NCI-H446 treated with DMSO at 0.1 percent for 48 hours (cell line): Measurements from ENCODE around the gene PARD3B.

ENCODE experiments used
- DNase-seq: peaks from one replicate; lab custom pipeline; 2025; lab: John Stamatoyannopoulos, UW

The PARD3B gene

DNA sequence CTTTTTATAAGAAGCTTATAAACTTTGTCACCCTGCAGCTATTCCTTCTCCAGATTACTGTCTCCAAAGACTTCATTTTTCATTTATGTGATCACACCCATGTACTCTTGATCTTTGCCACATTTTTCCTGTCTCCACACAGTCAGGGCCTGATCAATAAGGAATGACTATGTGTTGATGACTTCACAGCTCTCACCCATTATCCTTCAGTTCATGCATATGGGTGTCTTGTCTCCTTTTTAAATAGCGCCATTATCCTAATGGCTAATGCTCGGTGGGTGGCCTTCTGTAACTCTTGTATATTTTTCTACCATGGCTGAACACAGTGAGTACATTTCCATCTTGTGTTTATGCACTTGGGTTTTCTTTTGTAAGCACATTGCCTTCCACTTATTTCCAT, 801.4 kb downstream of the PARD3B start:
- DNase-seq = no peak

DNA sequence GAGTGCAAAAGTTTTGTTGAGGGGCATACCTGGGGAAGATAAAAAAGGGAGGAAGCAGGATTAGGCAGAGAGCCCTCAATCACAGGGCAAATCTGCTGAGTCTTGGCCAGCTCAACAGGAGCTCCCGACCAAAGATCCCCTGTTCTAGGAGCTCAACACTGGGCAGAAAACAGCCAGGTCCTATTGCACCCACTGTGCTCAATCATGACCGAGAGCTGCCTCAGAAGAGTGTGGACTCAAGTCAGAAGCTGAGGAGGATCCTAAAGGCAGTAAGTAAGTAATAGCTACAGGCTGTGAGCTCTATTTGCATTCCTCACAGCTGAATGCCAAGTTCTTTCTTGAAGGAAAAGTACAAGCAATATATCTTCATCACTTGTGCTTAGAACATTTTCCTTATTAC, 802.6 kb downstream of the PARD3B start:
- no peak for DNase-seq

DNA sequence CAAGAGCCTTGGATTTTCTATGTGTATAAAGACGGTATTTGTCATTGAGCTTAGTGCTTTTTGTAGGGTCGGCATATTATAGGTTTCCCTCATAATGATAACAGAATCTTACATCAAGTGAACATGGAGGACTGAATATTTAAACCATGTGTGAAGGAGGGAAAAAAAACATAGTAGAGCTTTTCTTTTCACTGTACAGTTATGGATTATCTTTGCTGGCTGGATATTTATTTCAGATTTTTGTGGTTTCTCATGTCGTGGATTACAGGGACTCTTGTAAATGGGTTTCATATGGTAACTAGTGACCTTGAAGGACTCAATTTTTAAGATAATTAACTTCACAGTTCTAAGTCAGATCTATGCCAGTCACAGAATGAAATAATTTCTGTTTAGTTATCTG, 806.8 kb downstream of the PARD3B start:
- no peak for DNase-seq

DNA sequence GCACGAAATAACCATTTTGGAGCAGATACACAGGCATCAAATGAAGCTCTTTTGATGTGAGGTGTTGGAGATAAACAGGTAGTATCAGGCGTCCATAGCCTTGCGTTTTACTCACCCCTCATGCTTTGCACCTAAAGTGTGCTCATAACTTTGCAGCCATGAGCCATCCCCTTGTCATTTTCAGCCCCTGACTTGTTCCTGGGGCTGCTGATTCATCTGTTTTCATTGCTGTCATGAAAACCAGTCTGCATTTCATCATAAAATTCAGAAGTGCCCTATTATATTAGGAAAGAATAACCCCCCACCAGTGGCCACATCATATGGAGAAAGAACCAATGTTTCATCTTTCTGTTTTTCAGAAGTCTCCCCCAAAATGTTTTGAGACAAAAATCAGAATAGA, 807.3 kb downstream of the PARD3B start:
- no peak for DNase-seq

DNA sequence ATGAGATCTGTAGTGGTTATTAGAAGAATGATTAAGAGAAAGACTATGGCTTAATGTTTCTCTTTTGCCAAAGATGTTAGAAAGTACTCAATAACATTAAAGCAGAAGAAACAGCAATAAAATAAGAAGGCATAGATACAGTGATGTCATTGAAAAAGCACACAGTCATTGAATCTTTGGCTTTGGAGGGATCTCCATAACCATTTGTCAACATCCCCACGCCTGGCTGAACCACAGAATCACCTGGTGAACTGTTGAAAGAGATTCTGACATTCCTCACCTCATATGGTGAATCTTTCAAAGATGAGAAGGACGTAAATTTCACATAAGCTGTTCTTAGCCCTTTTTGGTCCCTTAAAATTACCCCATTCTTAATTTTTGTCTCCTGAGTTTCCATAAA, 812.5 kb downstream of the PARD3B start:
- no peak for DNase-seq

DNA sequence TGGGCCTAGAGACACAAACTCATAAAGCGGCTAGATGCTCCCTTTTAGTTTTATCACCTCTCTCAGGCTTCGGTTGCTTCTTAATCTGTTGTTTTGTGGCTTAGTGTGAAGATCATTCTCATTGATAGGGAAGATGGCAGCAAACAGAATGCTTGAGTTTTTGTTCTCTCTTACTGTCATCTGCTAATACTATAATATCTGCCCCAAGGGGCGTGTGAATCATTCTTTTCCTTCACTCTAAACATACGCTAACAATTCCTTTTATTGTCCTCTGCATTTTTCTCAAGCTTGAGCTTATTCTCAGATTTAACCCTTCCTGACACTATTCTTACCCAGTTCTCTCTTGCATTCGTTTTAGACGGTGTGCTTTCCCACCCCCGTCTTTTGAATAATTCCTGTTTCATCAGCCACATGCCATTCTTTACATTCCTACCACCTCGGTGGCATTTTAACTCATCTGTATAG, 813.1 kb downstream of the PARD3B start:
- no peak for DNase-seq

DNA sequence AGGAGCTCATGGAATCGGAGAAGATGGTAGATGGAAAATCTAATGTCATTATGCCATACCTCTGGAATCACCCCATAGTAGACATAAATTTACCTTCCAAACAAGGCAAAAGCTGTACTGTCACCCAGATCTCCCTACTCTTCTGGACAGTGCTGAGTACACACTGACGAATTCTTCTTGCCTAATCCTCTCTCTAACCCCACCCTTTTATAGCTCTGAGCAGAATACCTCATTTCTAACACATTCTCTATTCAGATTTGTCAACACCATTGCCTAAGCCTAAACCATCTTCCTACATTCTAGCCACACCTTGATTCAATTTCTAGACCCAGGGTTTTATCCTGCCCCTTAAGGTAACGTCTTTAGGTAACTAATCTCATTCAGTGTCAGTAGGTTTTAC, 816.0 kb downstream of the PARD3B start:
- no peak for DNase-seq

DNA sequence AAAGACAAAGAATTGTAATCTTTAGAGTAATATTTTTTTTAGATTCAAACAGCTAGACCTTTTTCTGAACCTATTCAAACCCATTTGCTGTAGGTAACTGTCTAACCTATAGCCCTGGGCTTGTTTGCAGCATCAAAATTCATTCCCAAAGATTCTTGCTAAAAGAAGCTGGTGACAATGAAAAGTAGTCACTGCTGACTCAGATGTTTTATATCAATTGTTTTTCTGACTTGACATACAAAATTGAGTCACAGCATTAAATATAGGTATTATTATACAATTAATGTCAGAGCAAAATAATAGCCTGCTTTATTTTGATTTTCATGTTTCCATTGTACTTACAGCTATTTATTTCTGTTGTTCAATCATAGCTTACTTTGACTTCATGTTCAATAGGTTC, 816.7 kb downstream of the PARD3B start:
- DNase-seq = no peak

DNA sequence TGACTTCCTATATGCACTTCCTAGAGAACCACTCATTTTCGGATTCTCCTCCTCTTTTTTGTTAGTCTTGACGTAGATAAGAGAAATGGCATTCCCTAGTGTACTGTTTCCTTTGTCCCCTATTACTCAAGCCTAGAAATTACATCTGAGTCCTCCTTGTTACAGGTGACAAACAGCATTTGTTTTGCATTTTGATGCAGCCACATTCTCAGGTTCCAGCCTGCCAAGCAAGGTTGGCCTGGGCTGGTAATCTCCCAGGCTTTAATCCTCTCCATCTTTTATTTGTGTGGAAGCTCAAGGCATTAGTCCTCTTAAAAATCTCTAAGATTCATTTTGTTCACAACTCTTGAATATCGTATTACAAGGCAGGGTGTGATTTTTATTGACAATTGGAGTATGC, 819.0 kb downstream of the PARD3B start:
- DNase-seq = no peak

DNA sequence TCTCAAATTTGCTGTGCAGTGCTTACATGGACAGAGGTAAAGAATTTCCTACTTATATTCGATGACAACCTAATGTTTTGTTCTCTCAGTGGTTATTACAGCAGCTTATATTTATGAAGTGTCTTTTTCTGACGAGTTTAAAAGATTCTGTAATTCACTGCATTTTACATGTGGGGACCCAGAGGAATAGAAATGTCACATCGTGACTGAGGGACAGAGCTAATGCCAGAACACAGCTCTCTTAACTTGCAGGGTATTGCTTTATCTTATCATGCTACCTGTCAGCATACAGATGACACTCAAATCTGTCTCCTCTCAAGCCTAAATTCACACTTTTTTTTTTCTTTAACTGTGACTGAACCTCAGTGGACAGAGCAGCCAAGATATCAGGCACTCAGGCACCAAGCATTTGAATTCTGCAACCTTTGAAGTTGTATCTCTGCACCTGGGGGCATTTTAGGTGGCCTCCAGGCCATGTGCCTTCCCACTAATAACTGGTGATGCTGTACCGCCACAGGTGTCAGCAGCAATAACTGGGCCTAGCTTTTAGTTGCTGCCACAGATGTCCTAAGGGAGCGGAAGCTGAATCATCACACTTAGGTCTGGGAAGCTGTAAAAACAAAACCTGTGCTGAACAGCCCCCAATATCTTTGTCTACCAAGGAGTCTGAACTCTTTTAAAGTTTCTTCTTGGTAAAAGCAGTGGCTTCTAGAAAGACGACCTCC, 821.2 kb downstream of the PARD3B start:
- DNase-seq = no peak

DNA sequence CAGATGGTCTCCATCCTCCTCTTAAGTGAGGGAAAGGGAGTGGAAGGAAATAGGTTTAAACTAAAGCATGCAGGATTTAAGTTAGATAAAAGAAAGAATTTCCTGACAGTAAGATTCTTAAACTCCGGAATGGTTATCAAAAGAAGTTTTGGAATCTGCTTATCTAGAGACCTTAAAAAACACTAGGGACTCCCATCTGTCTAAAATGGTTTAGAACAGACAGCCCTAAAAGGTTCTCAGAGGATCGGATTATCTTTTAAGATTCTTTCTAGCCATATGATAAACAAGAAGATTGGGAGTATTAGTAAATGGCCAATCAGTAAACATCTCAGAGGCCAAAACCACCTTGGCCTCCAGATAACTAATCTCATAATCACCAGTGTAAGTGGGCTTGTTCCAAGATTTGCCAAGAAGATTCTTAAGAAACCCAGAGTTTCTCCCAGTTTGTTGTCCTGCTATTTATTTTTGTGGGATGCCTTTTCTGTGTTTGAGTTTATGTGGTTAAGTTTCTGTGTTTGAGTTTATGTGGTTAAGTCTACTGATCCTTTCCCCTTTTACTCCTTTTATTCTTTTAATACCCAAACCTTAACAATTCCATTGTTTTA, 822.2 kb downstream of the PARD3B start:
- no peak for DNase-seq

DNA sequence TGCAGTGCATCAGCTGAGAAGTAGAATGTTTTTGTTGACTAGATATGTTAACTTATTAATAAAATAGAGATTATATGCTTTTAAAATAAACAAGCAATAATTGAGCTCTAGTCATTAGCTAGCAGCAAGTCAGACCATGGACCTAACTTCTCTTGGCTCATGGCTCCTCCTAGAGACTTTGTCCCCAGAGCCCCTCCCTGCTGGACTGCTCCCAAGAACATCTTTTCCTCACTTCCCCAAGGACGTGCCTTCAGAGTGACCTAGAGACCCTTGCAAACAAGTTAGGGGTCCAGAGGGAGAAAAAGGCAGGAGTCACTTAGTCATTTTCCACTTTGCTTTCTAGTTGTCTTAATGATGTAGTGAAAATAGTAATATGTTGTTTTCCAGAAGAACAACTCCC, 824.5 kb downstream of the PARD3B start:
- DNase-seq = no peak

DNA sequence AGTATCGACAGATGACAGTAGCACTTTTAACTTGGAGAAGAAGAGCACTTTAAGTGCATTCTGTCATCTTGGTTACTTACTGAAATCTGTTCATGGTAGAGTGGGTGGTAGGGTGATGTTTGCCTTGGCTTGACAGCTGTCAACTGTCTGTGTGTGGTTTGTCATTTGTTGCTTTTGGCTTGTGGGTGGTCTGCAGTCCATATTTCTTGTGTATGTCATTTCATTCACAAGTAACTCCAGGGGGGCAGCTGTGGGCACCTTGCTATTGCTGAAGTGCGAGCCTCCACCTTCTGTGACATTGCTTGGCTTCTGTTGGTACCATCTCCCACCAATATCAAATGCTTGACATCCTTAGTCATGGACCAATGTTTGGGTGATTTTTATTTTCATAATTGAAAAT, 825.5 kb downstream of the PARD3B start:
- no peak for DNase-seq

DNA sequence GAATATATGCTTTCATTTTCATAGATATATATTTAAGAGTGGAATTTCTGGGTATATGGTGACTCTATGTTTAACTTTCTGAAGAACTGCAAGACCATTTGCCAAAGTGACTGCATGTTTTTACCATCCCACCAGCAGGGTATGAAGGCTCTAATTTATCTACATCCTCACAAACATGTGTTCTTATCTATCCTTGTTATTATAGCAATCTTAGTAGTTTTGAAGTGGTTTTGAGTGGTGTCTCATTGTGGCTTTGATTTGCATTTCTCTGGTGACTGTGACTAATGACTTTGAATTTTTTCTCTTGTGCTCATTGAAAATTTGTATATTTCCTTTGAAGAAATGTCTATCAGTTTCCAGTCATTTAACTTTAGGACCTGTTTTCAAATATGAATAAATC, 826.9 kb downstream of the PARD3B start:
- no peak for DNase-seq

DNA sequence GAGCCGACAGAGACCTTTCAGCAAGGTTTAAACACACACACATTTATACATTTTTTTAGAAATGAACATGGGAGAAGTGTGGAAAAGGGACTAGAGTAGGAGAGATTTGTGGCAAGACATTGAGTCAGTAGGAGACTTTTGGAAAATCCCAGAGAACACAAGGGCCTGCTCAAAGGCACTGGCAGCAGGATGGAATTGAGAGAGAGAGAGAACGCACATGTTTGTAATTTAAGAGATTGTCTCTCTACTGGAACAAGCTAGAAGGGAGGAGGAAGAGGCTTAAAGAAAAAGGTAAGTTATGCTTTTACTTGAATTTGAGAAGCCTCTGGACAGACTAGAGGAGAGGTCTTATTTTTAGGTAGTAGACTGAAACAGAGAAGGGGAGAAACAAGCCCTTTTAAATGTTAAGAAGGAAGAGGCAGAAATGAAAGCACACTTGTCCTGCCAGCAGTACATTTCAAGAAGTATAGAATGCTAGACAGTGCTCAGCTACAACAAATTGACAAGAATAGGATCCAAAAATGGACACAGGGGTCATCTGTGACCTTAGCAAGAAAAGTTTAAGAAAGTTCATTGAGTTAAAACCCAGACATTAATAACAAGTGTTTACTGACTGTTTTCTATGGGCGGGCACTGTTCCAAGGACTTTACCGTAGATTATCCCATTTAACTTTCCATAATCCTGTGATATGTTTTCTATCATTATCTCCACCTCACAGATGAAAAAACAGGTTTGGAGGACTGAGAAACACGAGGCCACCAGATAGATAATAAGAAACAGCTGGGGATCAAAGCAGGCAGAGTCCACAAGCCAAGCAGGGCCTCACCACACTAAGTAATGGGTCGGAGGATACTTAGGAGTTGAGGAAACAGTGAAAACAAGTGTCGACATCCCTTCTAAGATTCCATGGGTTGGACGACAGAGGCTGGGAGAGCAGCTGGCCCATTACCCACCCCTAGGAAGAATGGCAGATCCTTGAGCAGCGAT, 830.5 kb downstream of the PARD3B start:
- DNase-seq = no peak

DNA sequence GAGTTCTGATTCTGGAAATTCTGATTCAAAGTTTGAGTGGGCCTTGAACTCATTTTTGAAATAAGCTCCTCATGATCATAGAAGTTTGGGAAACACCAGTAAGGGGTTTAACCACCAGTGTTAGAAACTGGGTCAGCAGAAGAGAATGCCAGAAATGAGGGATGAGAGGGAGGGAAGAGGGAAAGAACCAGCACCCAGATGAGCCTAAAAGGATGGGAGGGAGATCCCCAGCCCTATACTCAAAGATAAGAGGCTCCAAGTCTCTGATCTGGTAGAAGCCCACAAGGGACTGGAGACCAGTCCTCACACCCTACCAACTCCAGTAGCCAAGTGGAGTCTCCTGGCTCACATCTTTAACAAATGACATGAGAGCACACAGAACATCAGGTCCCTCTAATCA, 832.0 kb downstream of the PARD3B start:
- no peak for DNase-seq

DNA sequence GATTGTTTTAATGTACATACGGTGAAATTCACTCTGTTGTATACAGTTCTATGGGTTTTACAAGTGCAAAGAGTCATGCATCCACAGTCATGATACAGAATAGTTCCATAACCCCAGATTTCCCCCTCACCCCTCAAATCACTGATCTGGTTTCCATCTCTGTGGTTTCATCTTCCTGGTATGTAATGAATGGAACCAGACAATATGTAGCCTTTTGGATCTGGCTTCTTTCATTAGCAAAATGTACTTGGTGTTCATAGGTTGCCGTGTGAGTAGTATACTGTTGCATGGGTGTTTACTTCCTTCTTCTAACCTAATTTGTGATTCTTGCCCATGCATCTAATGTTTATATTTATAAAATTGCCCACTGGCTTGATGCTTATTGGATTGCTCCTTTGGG, 838.3 kb downstream of the PARD3B start:
- DNase-seq = no peak

DNA sequence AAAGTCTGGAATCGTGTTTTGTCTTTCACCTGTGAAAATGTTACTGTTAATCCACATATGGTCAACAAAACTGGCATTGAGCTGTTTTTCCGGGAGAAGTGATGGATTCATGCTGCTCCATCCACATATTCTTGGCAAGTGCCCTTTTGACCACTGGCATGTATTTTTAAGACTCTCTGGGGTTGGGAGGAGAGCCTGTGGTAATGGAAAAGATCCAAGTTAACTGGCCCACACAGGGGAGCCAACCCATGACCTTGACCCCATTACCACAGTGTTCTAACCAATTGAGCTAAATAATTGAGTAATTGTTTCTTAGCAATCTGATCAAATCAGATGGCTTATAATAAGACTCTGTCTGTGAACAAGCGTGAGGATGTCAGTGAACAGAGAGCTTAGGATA, 840.8 kb downstream of the PARD3B start:
- DNase-seq = no peak

DNA sequence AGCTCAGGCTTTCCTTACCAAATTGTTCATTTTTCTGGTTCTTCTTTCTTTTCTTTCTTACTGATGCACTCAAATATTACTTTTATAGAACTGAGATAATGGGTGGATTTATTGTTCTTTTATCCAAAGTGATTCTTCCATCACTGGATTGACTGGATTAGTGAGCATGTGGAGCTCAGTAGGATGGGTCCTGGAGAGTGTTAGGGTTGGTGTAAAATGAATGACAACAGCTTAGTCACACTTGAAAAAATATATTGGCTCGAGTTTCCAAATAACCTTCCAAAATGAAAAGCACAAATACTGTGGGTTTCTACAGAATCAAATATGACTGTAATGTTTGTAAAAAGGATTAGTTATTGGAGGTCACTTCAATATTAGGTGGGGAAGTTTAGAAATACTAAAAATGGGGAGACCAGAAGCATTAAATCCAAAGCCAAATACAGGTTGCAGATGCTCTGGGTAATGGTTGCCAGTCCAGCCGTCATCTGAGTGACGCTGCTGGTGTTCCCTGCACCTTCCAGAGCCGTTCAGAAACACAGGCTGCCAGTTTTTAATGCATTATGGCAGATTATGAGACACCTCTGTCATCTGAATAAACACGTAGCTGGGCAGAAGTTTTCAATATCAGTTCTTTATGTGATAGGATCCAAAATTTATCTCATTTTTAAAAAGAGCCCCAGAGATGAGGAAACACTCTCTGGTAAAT, 842.2 kb downstream of the PARD3B start:
- DNase-seq = peak; percentile 57

DNA sequence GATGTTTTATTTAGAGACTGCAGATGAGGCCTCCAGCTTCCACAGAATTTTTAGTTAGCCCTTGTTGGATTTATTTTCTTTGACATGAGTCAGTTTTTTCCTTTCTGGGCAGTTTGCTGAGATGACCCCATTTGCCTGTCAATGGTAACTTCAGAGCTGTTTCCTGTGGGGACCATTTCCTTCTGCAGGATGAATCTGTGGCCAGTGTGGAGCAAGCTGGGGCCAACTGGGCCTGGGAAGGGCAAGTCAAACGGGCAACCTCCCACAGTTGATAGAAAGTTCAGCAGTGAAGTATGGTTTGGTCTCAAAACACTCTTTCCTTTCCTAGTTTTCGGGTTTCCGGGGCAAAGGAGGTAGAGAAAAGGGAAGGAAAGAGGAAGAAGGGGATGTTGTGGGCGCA, 845.6 kb downstream of the PARD3B start:
- no peak for DNase-seq

DNA sequence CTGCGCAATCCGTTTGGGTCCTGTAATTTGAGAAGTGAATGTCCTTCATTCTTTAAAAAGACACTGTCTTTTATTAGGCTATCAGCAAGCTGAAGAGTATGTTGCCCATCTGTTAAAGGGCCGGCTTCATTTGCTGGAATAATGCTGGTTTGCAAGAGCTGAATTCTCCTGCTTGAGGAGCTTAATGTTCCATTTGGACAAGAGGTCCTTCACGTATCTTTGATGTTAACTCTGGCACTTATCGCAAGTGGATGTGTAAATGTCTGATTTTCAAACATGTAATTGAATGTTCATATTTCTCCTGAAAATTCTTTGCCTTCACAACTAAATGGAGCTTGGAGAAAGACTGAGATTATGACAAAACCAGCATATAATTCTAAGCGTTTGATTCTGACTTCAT, 856.2 kb downstream of the PARD3B start:
- DNase-seq = no peak

DNA sequence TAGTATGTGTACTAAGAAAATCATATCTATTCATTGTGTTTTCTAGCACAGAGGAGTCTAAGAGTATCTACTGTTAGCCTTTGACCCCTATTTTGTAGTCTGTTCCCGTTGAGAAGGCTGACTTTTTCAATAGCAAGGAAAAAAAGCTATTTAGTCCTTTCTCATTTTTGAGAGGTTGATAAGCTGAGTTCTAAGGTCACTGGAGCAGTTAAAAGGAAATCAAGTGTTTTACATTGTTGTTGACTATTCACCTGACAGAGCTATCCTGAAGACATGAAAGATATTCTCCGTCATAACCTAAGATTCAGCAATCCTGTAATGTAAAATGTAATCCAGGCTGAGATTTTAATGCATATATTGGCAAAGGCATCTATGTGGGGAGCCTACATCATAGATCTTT, 856.7 kb downstream of the PARD3B start:
- DNase-seq = no peak
